Fibroblast of gingiva (primary cell): Measurements from ENCODE around the gene MBTPS1.

Experiments
- DNase-seq: peaks from one replicate; pipeline ENCODE4 v3.0.0-alpha.2; 2011; ENCODE audit warnings: low read depth

Gene MBTPS1

GRCh38 chr16:84052071-84052622 lies 64.6 kb downstream of the MBTPS1 start:
- no peak for DNase-seq

DNA sequence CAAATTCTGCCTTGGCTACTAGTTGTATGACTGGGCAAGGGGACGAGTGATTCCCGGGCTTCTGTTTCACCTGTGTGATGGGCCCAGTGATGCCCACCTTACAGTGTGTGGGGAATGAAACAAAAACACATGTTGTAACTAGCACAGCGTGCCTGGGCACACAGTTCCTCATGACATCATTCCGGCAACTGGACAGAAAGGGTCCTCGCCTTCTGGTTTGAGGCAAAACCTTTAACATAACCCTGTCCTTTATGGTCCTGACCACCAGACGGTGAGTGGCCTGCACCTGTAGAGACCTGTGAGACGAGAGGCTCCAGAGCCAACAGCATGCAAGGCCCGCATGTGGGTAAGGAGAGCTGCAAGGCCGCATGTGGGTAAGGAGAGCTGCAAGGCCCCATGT lies 66.4 kb downstream of the MBTPS1 start:
- DNase-seq, result no peak

DNA sequence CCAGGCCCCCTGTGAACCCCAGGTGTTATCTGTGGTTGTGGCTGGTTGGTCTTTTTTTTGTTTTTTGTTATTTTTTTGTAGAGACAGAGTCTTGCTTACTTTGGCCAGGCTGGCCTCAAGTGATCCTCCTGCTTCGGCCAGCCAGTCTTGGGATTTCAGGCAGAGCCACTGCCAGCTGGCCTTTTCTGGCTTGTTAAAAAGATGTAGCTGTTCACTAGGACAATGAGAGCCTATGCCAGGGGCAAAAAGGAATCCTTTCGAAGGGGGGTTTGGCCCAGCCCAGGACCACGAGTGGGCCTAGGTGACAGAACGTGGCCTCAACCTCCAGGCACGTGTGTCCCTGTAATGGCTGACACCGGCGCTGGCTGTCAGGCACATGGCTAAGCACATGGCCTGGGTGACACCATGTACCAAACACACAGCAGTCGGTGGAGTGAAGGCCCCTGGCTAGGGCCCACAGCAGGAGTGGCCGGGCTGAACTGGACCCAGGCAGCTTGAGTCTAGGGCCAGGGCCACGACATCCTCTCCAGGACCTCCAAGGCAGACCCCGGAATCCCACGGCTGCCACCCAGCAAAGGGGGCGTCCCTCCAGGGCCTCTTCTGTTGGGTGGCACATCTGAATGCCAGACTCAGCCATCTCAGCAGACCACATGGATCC lies 67.2 kb downstream of the MBTPS1 start:
- DNase-seq, result no peak

GRCh38 chr16:84048871-84049270 lies 67.9 kb downstream of the MBTPS1 start:
- no peak for DNase-seq

GRCh38 chr16:84048270-84048669 lies 68.5 kb downstream of the MBTPS1 start:
- no peak for DNase-seq

- DNase-seq, result no peak
Observed at GRCh38 chr16:84047626-84048025, 69.1 kb downstream of the MBTPS1 start.

DNA sequence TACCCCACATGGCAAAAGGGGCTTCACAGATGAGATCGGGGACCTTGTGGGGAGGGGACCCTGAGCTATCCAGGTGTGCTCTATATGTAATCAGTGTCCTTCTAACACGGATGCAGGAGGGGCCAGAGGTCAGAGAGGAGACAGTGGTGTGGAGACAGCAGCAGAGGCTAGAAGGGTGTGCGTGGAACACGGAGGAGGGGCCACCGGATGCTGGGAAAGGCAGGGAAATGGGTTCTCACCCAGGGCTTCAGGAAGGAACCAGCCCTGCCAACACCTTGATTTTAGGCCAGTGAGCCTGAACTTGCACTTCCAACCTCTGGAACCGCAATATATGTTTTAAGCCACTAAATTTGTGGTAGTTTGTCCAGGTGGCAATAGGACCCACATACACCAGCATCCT lies 69.5 kb downstream of the MBTPS1 start:
- no peak for DNase-seq

DNA sequence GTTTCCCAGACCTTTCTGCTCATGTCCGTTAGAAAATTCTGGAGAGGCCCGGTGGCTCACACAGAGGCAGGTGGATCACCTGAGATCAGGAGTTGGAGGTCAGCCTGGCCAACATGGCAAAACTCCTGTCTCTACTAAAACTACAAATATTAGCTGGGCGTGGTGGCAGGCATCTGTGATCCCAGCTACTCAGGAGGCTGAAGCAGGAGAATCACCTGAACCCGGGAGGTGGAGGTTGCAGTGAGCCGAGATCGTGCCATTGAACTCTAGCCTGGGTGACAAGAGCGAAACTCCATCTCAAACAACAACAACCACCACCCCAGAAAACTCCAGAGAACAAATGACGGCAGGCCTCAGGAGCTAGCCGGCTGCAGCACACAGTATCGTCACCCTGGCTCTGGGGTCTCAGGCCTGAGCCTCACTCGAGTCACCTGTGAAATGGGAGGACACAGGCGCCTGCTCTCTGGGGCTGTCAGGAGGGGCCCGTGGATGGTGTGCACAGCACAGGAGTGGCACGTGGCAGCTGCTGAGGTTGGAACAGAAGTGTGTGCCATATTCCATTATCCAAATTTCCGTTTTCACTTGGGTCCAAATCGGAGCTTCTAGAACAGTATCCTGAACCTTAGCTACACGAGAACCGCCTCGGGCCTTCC lies 70.8 kb downstream of the MBTPS1 start:
- DNase-seq, result no peak

DNA sequence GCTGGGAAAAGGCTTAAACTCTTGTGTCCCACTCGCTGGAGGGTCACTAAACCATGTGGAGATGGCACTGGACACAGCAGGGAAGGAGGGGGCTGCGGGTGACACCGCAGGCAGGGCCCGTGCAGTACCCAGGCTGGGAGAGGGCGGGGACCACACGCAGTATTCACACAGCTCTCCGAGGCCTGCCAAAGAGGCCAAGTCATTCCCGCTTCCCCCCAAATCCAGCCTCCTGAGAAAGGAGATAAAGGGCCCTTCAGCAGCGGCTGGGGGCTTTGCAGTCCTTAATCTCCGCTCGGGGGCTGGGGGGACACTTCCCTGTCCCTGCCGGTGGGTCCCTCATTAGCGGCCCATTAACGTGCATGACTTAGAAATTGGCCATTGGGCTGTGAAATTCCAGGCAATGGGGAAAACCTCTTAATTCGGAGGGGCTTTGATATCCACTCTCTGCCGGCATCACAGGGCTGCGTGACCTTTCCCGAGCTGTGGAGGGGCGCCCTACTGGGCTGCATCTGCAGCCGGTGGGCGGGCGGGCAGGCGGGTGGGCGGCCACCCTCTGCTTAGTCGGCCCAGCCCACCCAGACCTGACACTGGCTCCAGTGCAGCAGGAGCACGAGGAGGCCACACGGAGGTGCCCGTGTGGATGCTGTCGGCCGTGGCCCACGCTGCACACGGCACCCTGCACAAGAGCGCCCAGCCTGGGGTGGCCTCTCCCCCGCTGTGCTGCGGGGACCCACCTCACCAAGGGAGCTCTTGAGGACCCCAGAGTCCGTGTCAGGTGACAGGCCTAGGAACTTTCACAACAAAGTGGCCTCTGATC lies 71.5 kb downstream of the MBTPS1 start:
- DNase-seq, result no peak

DNA sequence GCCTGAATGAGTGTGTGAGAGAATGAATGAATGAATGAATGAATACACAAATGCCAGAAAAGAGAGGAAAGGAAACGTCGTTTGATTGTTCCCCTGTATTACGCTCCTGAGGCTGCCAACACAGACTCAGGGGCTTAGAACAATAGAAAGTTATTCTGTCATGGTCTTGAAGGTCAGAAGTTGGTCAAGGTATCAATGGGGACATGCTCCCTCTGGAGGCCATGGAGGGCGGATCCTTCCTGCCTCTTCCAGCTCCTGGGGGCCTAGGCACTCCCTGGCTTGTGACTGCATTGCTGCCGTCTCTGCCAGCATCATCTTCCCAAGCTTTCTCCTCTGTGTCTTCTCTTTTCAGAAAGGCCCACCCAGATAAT lies 72.6 kb downstream of the MBTPS1 start:
- DNase-seq, result peak; percentile 14

- no peak for DNase-seq
Observed at GRCh38 chr16:84043486-84044117, 73.1 kb downstream of the MBTPS1 start.

- DNase-seq, result no peak
Observed at GRCh38 chr16:84042879-84043485, 73.8 kb downstream of the MBTPS1 start.

GRCh38 chr16:84042308-84042878 lies 74.3 kb downstream of the MBTPS1 start, which contains the start of gene SLC38A8:
TSS of gene SLC38A8 (minus strand) at chr16:84042795. CDS start at chr16:84042157, 638 bp downstream.
- DNase-seq, result no peak

DNA sequence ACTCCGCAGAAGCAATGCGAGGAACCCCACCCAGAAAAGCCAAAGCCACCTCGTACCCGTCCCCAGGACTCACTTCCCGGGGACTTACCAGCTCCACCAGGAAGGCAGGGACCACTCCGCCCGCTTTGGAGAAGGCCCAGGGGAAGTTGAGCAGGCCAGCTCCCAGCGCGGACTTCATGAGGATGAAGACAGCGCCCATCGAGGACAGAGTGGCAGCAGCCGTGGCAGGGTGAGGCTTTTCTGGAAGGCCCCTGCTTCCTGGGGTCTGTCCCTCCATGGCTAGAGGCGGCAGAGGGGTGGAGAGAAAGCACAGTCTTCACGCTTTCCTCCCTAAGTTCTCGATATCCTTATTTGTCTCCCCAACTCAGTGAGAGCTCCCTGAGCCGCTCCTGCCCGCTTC lies 74.9 kb downstream of the MBTPS1 start:
- no peak for DNase-seq

DNA sequence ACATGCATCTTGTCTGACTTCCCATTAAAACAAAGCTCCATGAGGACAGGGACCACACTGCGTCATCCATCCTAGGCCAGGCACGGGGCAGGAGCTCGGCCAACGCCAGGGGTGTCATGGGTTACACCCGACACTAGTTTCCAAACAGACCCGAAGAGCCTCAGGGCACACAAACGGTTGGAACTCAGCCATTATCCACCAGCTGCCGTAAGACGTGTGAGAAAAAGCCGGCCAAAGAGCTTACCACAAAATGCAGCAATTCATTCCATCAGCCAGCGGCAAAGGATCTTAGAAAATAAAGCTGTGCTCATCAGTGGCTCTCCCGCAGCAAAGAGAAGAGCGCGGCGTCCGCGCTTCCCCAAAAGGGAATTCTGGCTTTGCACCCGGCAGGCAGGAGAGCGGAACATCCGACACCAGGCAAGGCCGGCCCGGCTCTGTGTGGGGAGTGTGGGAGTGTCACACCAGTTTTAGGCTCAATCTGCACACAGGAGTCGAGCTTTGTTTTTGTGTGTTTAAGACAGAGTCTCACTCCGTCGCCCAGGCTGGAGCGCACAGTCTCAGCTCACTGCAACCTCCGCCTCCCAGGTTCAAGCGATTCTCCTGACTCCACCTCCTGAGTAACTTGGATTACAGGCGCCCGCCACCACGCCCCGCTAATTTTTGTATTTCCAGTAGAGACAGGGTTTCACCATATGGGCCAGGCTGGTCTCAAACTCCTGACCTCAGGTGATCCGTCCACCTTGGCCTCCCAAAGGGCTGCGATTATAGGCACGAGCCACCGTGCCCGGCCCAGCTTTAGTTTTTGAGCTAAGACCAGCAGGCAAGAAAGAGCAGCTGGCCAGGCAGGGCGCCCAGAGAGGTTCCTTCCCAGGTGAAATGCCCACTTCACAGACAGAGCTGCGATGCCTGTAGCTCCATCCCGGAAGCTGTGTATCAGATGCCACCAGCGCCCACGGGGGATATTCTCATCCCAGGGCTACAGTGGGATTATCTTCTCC lies 75.6 kb downstream of the MBTPS1 start:
- DNase-seq, result peak; percentile 88

- DNase-seq, result no peak
Observed at GRCh38 chr16:84040226-84040822, 76.4 kb downstream of the MBTPS1 start.

GRCh38 chr16:84039696-84040095 lies 77.0 kb downstream of the MBTPS1 start:
- DNase-seq, result no peak

DNA sequence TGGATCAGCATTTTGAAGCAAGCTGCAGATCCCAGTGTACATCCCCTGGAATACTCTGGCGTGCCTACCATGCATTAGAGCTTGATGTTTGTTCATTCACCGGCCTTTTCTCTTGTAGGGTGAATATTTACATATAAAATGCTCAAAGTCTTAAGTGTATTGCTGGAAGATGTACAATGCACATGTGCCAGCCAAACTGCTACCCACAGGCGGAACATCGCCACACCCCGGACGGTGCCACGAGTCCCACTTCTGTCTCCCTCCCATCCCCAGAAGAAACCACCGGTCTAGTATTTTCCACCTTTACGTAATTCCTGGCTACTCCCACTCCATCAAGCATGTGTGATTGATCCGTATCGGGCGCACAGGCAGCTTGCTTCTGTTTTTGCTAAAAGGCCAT lies 78.3 kb downstream of the MBTPS1 start:
- no peak for DNase-seq

- no peak for DNase-seq
Observed at GRCh38 chr16:84036982-84037425, 79.7 kb downstream of the MBTPS1 start.

DNA sequence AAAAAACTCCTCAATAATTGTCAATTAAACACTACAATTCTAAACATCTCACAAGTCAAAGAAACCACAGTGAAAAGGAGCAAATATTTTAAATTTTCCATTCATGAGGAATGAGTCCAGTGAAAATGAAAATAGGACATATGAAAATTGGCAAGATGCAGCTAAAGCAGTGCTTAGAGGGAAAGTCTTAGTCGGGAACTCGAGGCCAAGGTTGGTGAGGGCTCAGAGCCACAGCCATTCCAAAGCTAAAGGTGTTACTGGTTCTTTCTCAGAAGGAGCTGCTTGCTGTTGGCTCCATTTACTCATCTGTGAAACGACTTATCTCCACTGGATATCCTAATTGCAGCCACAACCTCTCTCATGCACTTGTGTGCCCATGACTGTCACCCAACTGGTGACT lies 80.6 kb downstream of the MBTPS1 start:
- DNase-seq, result no peak
